ENCODE data around the gene MIPEP.

MIPEP gene

DNA sequence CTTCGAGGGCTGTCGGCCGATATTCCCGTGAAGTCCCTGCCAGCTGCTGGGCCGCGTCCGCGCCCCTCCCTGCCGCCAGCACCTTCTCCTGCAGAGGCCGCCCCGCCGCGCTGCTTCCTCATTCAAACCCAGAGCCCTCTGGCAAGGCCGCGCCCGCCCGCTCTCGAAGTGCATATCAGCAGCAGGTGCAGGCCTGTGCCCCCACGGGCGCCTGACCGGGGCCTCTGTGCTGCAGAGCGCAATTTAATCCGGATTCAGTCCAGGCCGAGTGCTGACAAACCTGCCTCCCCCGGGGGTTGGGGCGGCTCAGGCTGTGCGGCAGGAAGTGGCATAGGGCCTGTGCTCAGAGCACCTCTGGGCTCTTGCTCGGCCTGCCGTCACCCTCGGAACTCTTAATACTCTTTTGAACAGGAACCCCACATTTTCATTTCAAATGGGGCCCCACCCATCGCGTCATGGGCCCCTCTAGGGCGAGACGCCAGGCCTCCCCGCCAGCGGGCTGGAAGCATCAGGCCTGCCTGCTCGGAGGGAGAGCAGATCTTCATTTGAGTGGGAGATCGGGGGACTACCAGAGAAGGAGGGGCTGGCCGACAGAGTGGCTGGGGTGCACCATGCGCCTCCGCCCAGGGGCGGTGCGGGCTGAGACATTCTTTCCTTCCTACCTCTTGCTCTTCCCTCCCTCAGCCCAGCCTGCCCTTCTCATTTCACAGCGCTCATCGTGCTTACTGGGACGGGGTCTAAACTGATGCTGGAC, 193.3 kb downstream of the MIPEP start:
- Histone ChIP-seq H3K4me1 (ENCODE audit: control insufficient read depth in 1 of 2, insufficient read depth in 2 of 2, low read length in 2 of 2) (peaks cover 7 to 25% of the 10 kb centered on the region in 2 donors), H3K27me3 (ENCODE audit: control insufficient read depth in 1 of 2, insufficient read depth in 2 of 2, low read length in 2 of 2) (peaks cover 0 to 1% of the 10 kb centered on the region in 2 donors), H3K27ac (ENCODE audit: low read depth, low read length) (no peak overlapping the region), H3K4me3 (ENCODE audit: low read depth in 1 of 2, low read length in 2 of 2) (peak overlapping the region; percentile 19 to 48), H3K36me3 (ENCODE audit: control insufficient read depth in 1 of 2, insufficient read depth in 2 of 2, low read length in 2 of 2) (no peaks in the 10 kb centered on the region), H3K9ac (ENCODE audit: low read depth in 1 of 2, low read length in 2 of 2) (peak overlapping the region in 1 of 2 donors; percentile 8), H3K9me3 (ENCODE audit: control insufficient read depth in 1 of 2, low read length in 2 of 2) (no peaks in the 10 kb centered on the region)

DNA sequence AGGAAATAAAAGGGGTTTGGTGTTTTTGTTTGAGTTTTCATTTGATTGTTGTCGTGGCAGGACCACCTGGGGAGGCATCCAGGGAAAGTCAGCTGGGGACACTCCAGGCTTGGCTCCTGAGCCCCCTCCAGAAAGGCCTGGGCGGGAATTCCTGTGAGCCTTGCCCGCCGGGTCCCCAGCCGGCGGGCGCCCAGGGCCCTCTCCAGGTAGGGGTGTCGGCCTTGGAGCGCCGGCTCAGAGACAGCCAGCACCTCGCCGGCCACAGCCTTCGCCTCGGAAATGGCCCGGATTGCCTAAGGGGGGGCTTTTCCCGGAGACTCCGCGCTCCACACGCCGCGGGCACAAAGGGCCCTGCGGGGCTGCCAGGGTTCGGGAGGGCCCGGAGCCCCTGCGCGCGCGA, 194.0 kb downstream of the MIPEP start:
- Histone ChIP-seq H3K4me1 (ENCODE audit: control insufficient read depth in 1 of 2, insufficient read depth in 2 of 2, low read length in 2 of 2) (peaks cover 7 to 25% of the 10 kb centered on the region in 2 donors), H3K27ac (ENCODE audit: low read depth, low read length) (no peak overlapping the region), H3K4me3 (ENCODE audit: low read depth in 1 of 2, low read length in 2 of 2) (no peak overlapping the region), H3K36me3 (ENCODE audit: control insufficient read depth in 1 of 2, insufficient read depth in 2 of 2, low read length in 2 of 2) (no peaks in the 10 kb centered on the region), H3K27me3 (ENCODE audit: control insufficient read depth in 1 of 2, insufficient read depth in 2 of 2, low read length in 2 of 2) (no peaks in the 10 kb centered on the region), H3K9me3 (ENCODE audit: control insufficient read depth in 1 of 2, low read length in 2 of 2) (no peaks in the 10 kb centered on the region), H3K9ac (ENCODE audit: low read depth in 1 of 2, low read length in 2 of 2) (no peak overlapping the region)

GRCh38 chr13:23692816-23693215, 196.4 kb downstream of the MIPEP start:
- H3K9me3 ChIP-seq (ENCODE audit: control insufficient read depth in 1 of 2, low read length in 2 of 2), result no peaks in the 10 kb centered on the region

DNA sequence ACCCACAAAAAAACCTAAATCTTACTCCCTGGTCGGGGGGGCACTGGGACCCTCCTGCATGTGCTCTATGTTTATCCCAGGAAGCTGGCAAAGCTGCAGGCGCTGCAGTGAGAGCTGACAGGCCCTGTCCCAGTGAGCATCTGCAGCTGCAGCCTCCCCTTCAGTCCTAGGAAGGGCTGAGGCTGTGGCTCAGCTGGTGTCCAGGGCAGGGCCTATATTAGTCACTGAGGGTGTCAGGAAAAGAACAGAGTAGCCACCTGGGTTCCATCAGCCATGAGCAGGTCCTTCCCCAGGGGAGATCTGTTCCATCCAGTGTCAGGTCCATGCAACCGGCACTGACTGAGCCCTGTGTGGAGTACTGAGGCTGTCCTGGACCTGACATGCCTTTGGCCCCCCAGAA, 198.5 kb downstream of the MIPEP start:
- Histone ChIP-seq H3K4me1 (ENCODE audit: control insufficient read depth in 1 of 2, insufficient read depth in 2 of 2, low read length in 2 of 2) (peaks cover 0 to 3% of the 10 kb centered on the region in 2 donors), H3K27me3 (ENCODE audit: control insufficient read depth in 1 of 2, insufficient read depth in 2 of 2, low read length in 2 of 2) (no peaks in the 10 kb centered on the region), H3K27ac (ENCODE audit: low read depth, low read length) (no peak overlapping the region), H3K9ac (ENCODE audit: low read depth in 1 of 2, low read length in 2 of 2) (no peak overlapping the region), H3K4me3 (ENCODE audit: low read depth in 1 of 2, low read length in 2 of 2) (no peak overlapping the region), H3K36me3 (ENCODE audit: control insufficient read depth in 1 of 2, insufficient read depth in 2 of 2, low read length in 2 of 2) (no peaks in the 10 kb centered on the region), H3K9me3 (ENCODE audit: control insufficient read depth in 1 of 2, low read length in 2 of 2) (no peaks in the 10 kb centered on the region)

More at GRCh38 chr13:23692816-23693215, 196.4 kb downstream of the MIPEP start:
- no peak overlapping the region for H3K4me3 ChIP-seq (ENCODE audit: low read depth in 1 of 2, low read length in 2 of 2)
- H3K4me1 ChIP-seq (ENCODE audit: control insufficient read depth in 1 of 2, insufficient read depth in 2 of 2, low read length in 2 of 2), result peaks cover 7 to 23% of the 10 kb centered on the region in 2 donors
- no peak overlapping the region for H3K9ac ChIP-seq (ENCODE audit: low read depth in 1 of 2, low read length in 2 of 2)
- no peaks in the 10 kb centered on the region for H3K36me3 ChIP-seq (ENCODE audit: control insufficient read depth in 1 of 2, insufficient read depth in 2 of 2, low read length in 2 of 2)
- no peaks in the 10 kb centered on the region for H3K27me3 ChIP-seq (ENCODE audit: control insufficient read depth in 1 of 2, insufficient read depth in 2 of 2, low read length in 2 of 2)
- H3K27ac ChIP-seq (ENCODE audit: low read depth, low read length), result no peak overlapping the region

DNA sequence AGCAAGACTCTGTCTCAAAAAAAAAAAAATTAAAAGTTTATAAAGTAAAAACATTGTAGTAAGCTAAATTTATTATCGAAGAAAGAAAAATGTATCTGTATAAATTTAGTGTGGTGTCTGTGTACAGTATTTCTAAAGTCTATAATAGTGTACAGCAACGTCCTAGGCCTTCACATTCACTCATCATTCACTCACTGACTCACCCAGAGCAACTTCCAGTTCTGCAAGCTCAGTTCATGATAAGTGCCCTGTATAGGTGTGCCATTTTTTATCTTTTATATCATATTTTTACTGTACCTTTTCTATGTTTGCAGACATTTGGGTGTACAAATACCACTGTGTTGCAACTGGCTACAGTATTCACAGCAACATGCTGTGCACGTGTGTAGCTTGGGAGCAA, 200.9 kb downstream of the MIPEP start:
- no peak overlapping the region for H3K9ac ChIP-seq (ENCODE audit: low read depth in 1 of 2, low read length in 2 of 2)
- no peaks in the 10 kb centered on the region for H3K36me3 ChIP-seq (ENCODE audit: control insufficient read depth in 1 of 2, insufficient read depth in 2 of 2, low read length in 2 of 2)
- no peaks in the 10 kb centered on the region for H3K4me1 ChIP-seq (ENCODE audit: control insufficient read depth in 1 of 2, insufficient read depth in 2 of 2, low read length in 2 of 2)
- no peak overlapping the region for H3K4me3 ChIP-seq (ENCODE audit: low read depth in 1 of 2, low read length in 2 of 2)
- H3K9me3 ChIP-seq (ENCODE audit: control insufficient read depth in 1 of 2, low read length in 2 of 2), result peaks cover 5 to 15% of the 10 kb centered on the region in 2 donors
- H3K27ac ChIP-seq (ENCODE audit: low read depth, low read length), result no peak overlapping the region
- no peaks in the 10 kb centered on the region for H3K27me3 ChIP-seq (ENCODE audit: control insufficient read depth in 1 of 2, insufficient read depth in 2 of 2, low read length in 2 of 2)

GRCh38 chr13:23687614-23688013, 201.6 kb downstream of the MIPEP start:
- H3K27ac ChIP-seq (ENCODE audit: low read depth, low read length), result no peak overlapping the region
- H3K36me3 ChIP-seq (ENCODE audit: control insufficient read depth in 1 of 2, insufficient read depth in 2 of 2, low read length in 2 of 2), result no peaks in the 10 kb centered on the region

GRCh38 chr13:23686948-23687347, 202.3 kb downstream of the MIPEP start:
- Histone ChIP-seq H3K4me1 (ENCODE audit: control insufficient read depth in 1 of 2, insufficient read depth in 2 of 2, low read length in 2 of 2) (no peaks in the 10 kb centered on the region), H3K36me3 (ENCODE audit: control insufficient read depth in 1 of 2, insufficient read depth in 2 of 2, low read length in 2 of 2) (no peaks in the 10 kb centered on the region), H3K4me3 (ENCODE audit: low read depth in 1 of 2, low read length in 2 of 2) (no peak overlapping the region)

More at GRCh38 chr13:23687614-23688013, 201.6 kb downstream of the MIPEP start:
- Histone ChIP-seq H3K27me3 (ENCODE audit: control insufficient read depth in 1 of 2, insufficient read depth in 2 of 2, low read length in 2 of 2) (no peaks in the 10 kb centered on the region), H3K4me1 (ENCODE audit: control insufficient read depth in 1 of 2, insufficient read depth in 2 of 2, low read length in 2 of 2) (no peaks in the 10 kb centered on the region), H3K9me3 (ENCODE audit: control insufficient read depth in 1 of 2, low read length in 2 of 2) (peaks cover 5 to 15% of the 10 kb centered on the region in 2 donors), H3K9ac (ENCODE audit: low read depth in 1 of 2, low read length in 2 of 2) (no peak overlapping the region), H3K4me3 (ENCODE audit: low read depth in 1 of 2, low read length in 2 of 2) (no peak overlapping the region)

GRCh38 chr13:23685416-23685815, 203.8 kb downstream of the MIPEP start:
- no peak overlapping the region for H3K4me3 ChIP-seq (ENCODE audit: low read depth in 1 of 2, low read length in 2 of 2)
- H3K9ac ChIP-seq (ENCODE audit: low read depth in 1 of 2, low read length in 2 of 2), result no peak overlapping the region
- H3K36me3 ChIP-seq (ENCODE audit: control insufficient read depth in 1 of 2, insufficient read depth in 2 of 2, low read length in 2 of 2), result no peaks in the 10 kb centered on the region
- H3K27me3 ChIP-seq (ENCODE audit: control insufficient read depth in 1 of 2, insufficient read depth in 2 of 2, low read length in 2 of 2), result no peaks in the 10 kb centered on the region
- no peak overlapping the region for H3K27ac ChIP-seq (ENCODE audit: low read depth, low read length)
- H3K4me1 ChIP-seq (ENCODE audit: control insufficient read depth in 1 of 2, insufficient read depth in 2 of 2, low read length in 2 of 2), result no peaks in the 10 kb centered on the region
- H3K9me3 ChIP-seq (ENCODE audit: control insufficient read depth in 1 of 2, low read length in 2 of 2), result peaks cover 5 to 15% of the 10 kb centered on the region in 2 donors

More at GRCh38 chr13:23686948-23687347, 202.3 kb downstream of the MIPEP start:
- no peak overlapping the region for H3K27ac ChIP-seq (ENCODE audit: low read depth, low read length)
- H3K27me3 ChIP-seq (ENCODE audit: control insufficient read depth in 1 of 2, insufficient read depth in 2 of 2, low read length in 2 of 2), result no peaks in the 10 kb centered on the region
- H3K9me3 ChIP-seq (ENCODE audit: control insufficient read depth in 1 of 2, low read length in 2 of 2), result peaks cover 5 to 15% of the 10 kb centered on the region in 2 donors
- H3K9ac ChIP-seq (ENCODE audit: low read depth in 1 of 2, low read length in 2 of 2), result no peak overlapping the region

- Histone ChIP-seq H3K4me3 (ENCODE audit: low read depth in 1 of 2, low read length in 2 of 2) (no peak overlapping the region), H3K27me3 (ENCODE audit: control insufficient read depth in 1 of 2, insufficient read depth in 2 of 2, low read length in 2 of 2) (no peaks in the 10 kb centered on the region), H3K9ac (ENCODE audit: low read depth in 1 of 2, low read length in 2 of 2) (no peak overlapping the region), H3K27ac (ENCODE audit: low read depth, low read length) (no peak overlapping the region), H3K36me3 (ENCODE audit: control insufficient read depth in 1 of 2, insufficient read depth in 2 of 2, low read length in 2 of 2) (no peaks in the 10 kb centered on the region), H3K9me3 (ENCODE audit: control insufficient read depth in 1 of 2, low read length in 2 of 2) (peaks cover 5 to 15% of the 10 kb centered on the region in 2 donors), H3K4me1 (ENCODE audit: control insufficient read depth in 1 of 2, insufficient read depth in 2 of 2, low read length in 2 of 2) (no peaks in the 10 kb centered on the region)
These were observed 204.6 kb downstream of the MIPEP start for GRCh38 chr13:23684647-23685046.

GRCh38 chr13:23683084-23683483, 206.1 kb downstream of the MIPEP start:
- no peak overlapping the region for H3K27ac ChIP-seq (ENCODE audit: low read depth, low read length)
- no peak overlapping the region for H3K4me3 ChIP-seq (ENCODE audit: low read depth in 1 of 2, low read length in 2 of 2)
- no peaks in the 10 kb centered on the region for H3K4me1 ChIP-seq (ENCODE audit: control insufficient read depth in 1 of 2, insufficient read depth in 2 of 2, low read length in 2 of 2)
- peaks cover 5 to 15% of the 10 kb centered on the region in 2 donors for H3K9me3 ChIP-seq (ENCODE audit: control insufficient read depth in 1 of 2, low read length in 2 of 2)
- H3K36me3 ChIP-seq (ENCODE audit: control insufficient read depth in 1 of 2, insufficient read depth in 2 of 2, low read length in 2 of 2), result no peaks in the 10 kb centered on the region
- H3K9ac ChIP-seq (ENCODE audit: low read depth in 1 of 2, low read length in 2 of 2), result no peak overlapping the region
- H3K27me3 ChIP-seq (ENCODE audit: control insufficient read depth in 1 of 2, insufficient read depth in 2 of 2, low read length in 2 of 2), result no peaks in the 10 kb centered on the region

Measured in duodenal mucosa (tissue), 2 donors.